PC-9 (cell line): Measurements from ENCODE around the gene BSPRY. TPM values are rescaled to one million over a fixed set of nuclear protein-coding genes. Genes with fewer than 3 reads are reported as not detected.

Experiments used
- BruUV-seq: library from RNA; stranded (reverse); fragments of 400-500 nt; replicated peaks from 2 replicates; lab custom pipeline; 2021; lab: Mats Ljungman, UMichigan
- CTCF ChIA-PET: fragments of 300-600 bp; sonication (Branson Sonifier 250); formaldehyde crosslinking; loops from one replicate; lab custom pipeline; 2022; ENCODE audit warnings: antibody characterized with exemption; lab: Charles Lee
- POLR2A ChIA-PET: fragments of 300-600 bp; sonication (Branson Sonifier 250); formaldehyde crosslinking; loops from one replicate; lab custom pipeline; 2022; ENCODE audit warnings: antibody characterized with exemption; ENCODE audit not compliant: unreplicated experiment; lab: Charles Lee
- DNase-seq, 2 experiments: peaks; one replicate each; pipeline versions ENCODE4 v3.0.0 to v3.0.0-alpha.2; 2015 to 2022; ENCODE audit warnings: mixed read lengths in 1 of 2
- H2AFZ ChIP-seq: fragments of 200-600 bp; sonication (generic); 2 replicates; pipeline ENCODE4 v1.8.1; 2017; ENCODE audit warnings: antibody characterized with exemption
- H3F3A ChIP-seq: fragments of 200-600 bp; sonication (generic); 2 replicates; pipeline ENCODE4 v1.8.1; 2017; ENCODE audit warnings: antibody characterized with exemption, mild to moderate bottlenecking, low read depth; ENCODE audit not compliant: insufficient read depth
- H3K27ac ChIP-seq: fragments of 200-600 bp; sonication (generic); 2 replicates; pipeline ENCODE4 v1.6.1; 2016; ENCODE audit warnings: mixed run types
- H3K27me3 ChIP-seq: fragments of 200-600 bp; sonication (generic); 2 replicates; pipeline ENCODE4 v1.6.1; 2016; ENCODE audit warnings: low read depth, mixed run types; ENCODE audit not compliant: insufficient read depth
- H3K36me3 ChIP-seq: fragments of 200-600 bp; sonication (generic); 2 replicates; pipeline ENCODE4 v1.6.1; 2016; ENCODE audit warnings: low read depth, mixed run types
- H3K4me1 ChIP-seq: fragments of 200-600 bp; sonication (generic); replicated peaks from 2 replicates; pipeline ENCODE4 v1.6.1; 2016; ENCODE audit warnings: mixed run types; ENCODE audit not compliant: insufficient read depth
- H3K4me2 ChIP-seq: fragments of 200-600 bp; sonication (generic); 2 replicates; pipeline ENCODE4 v1.6.1; 2017; ENCODE audit warnings: mixed run types
- H3K4me3 ChIP-seq: fragments of 200-600 bp; sonication (generic); 2 replicates; pipeline ENCODE4 v1.6.1; 2016; ENCODE audit warnings: mixed run types
- H3K79me2 ChIP-seq: fragments of 200-600 bp; sonication (generic); 2 replicates; pipeline ENCODE4 v1.6.1; 2017; ENCODE audit warnings: low read depth, mixed run types
- H3K9me2 ChIP-seq: fragments of 200-600 bp; sonication (generic); 2 replicates; pipeline ENCODE4 v1.8.1; 2017; ENCODE audit warnings: mild to moderate bottlenecking; ENCODE audit not compliant: insufficient read depth
- H3K9me3 ChIP-seq: fragments of 200-600 bp; sonication (generic); 2 replicates; pipeline ENCODE4 v1.8.1; 2016; ENCODE audit warnings: low read depth; ENCODE audit not compliant: insufficient read depth
- H4K20me1 ChIP-seq: fragments of 200-600 bp; sonication (generic); 2 replicates; pipeline ENCODE4 v1.8.1; 2017; ENCODE audit not compliant: insufficient read depth
- CTCF ChIP-seq: fragments of 200-600 bp; sonication (generic); conservative IDR thresholded peaks from 2 replicates; pipeline ENCODE4 v1.6.1; 2017; ENCODE audit warnings: mixed run types, antibody characterized with exemption, mild to moderate bottlenecking, moderate library complexity
- EZH2 ChIP-seq: fragments of 200-600 bp; sonication (generic); IDR thresholded peaks from 2 replicates; pipeline ENCODE4 v1.8.0; 2017; ENCODE audit warnings: antibody characterized with exemption, low read depth
- intact Hi-C: fragments of 100-400 bp; cut with micrococcal nuclease; formaldehyde crosslinking; loops from one replicate; pipeline ENCODE4 v1.10.0; 2022; ENCODE audit not compliant: unreplicated experiment
- total RNA-seq: library from RNA; stranded (reverse); gene quantifications from 2 replicates; pipeline ENCODE4 v1.2.3, GENCODE V29; 2021

The BSPRY gene
- total RNA-seq, 1 experiment from 2014 or later, result 29.3 TPM

- ChIA-PET POLR2A (no interaction called here), CTCF (no interaction called here)
- Histone ChIP-seq H3K79me2 (peaks cover 10% of the 10 kb centered on the region), H3K4me3 (no peak overlapping the region), H2AFZ (no peak overlapping the region), H3K4me1 (peaks cover 46% of the 10 kb centered on the region), H4K20me1 (no peaks in the 10 kb centered on the region), H3K9me3 (no peaks in the 10 kb centered on the region), H3K4me2 (no peak overlapping the region), H3K9me2 (no peaks in the 10 kb centered on the region), H3F3A (peaks cover 36% of the 10 kb centered on the region), H3K27me3 (no peaks in the 10 kb centered on the region), H3K27ac (no peak overlapping the region), H3K36me3 (no peaks in the 10 kb centered on the region)
- intact Hi-C loops, result loop anchor here (10.0 kb wide), 1 partner anchor 591 kb away; the partner anchor contains the start of gene SNX30
- TF ChIP-seq EZH2, result no peak
- no peak for TF ChIP-seq CTCF
- no peak for DNase-seq
- no TSS peak for BruUV-seq
Measured at GRCh38 chr9:113345671-113346070, 3.7 kb upstream of the BSPRY start.

GRCh38 chr9:113348437-113348836 is 904 bp upstream of the BSPRY start:
- no peaks in the 10 kb centered on the region for H3K9me3 ChIP-seq
- H3K4me3 ChIP-seq, result no peak overlapping the region
- H3K27me3 ChIP-seq, result no peaks in the 10 kb centered on the region
- H3K4me2 ChIP-seq, result no peak overlapping the region
- intact Hi-C loops, result loop anchor here (10.0 kb wide), 1 partner anchor 594 kb away; the partner anchor contains the start of gene SNX30
- no TSS peak for BruUV-seq
- POLR2A ChIA-PET, result interaction anchor here (0.6 kb wide), 1 partner anchor 12 kb away, joined by 6 read pairs; no protein-coding TSS in a partner anchor
- no peaks in the 10 kb centered on the region for H3K36me3 ChIP-seq
- no peak overlapping the region for H2AFZ ChIP-seq
- H3K79me2 ChIP-seq, result peaks cover 35% of the 10 kb centered on the region
- H4K20me1 ChIP-seq, result no peaks in the 10 kb centered on the region
- TF ChIP-seq EZH2 (no peak), CTCF (no peak)
- peaks cover 25% of the 10 kb centered on the region; the same call in 1 of the 2 replicates for H3F3A ChIP-seq
- DNase-seq, result no peak
- peaks cover 45% of the 10 kb centered on the region for H3K4me1 ChIP-seq
- no peak overlapping the region for H3K27ac ChIP-seq
- CTCF ChIA-PET, result interaction anchor here (0.5 to 0.7 kb wide), 2 partner anchors 9 to 50 kb away, joined by 3 read pairs; no protein-coding TSS in a partner anchor
- no peaks in the 10 kb centered on the region for H3K9me2 ChIP-seq

GRCh38 chr9:113349066-113349444 is 286 bp upstream of the BSPRY start:
- Histone ChIP-seq H3K9me3 (no peaks in the 10 kb centered on the region), H3K4me3 (peak overlapping the region; percentile 96), H3K27me3 (no peaks in the 10 kb centered on the region), H2AFZ (peak overlapping the region; percentile 86), H4K20me1 (no peaks in the 10 kb centered on the region), H3K36me3 (no peaks in the 10 kb centered on the region), H3F3A (peaks cover 21% of the 10 kb centered on the region; the same call in 1 of the 2 replicates), H3K79me2 (peaks cover 35% of the 10 kb centered on the region), H3K27ac (no peak overlapping the region), H3K4me2 (peak overlapping the region; percentile 88), H3K4me1 (peaks cover 39% of the 10 kb centered on the region), H3K9me2 (no peaks in the 10 kb centered on the region)
- BruUV-seq, result no TSS peak
- CTCF ChIA-PET, result interaction anchor here (0.5 to 0.7 kb wide), 2 partner anchors 9 to 49 kb away, joined by 3 read pairs; no protein-coding TSS in a partner anchor
- intact Hi-C loops, result loop anchor here (10.0 kb wide), 1 partner anchor 594 kb away; the partner anchor contains the start of gene SNX30
- POLR2A ChIA-PET, result interaction anchor here (0.6 kb wide), 1 partner anchor 274 kb away, joined by 4 read pairs; no protein-coding TSS in a partner anchor
- TF ChIP-seq EZH2 (no peak), CTCF (no peak)
- no peak for DNase-seq
